ENCODE data around the gene APOA4. TPM values are rescaled to one million over a fixed set of nuclear protein-coding genes. Genes with fewer than 3 reads are reported as not detected.

Gene APOA4
- total RNA-seq, 4 donors from 2014 or later = not detected

DNA sequence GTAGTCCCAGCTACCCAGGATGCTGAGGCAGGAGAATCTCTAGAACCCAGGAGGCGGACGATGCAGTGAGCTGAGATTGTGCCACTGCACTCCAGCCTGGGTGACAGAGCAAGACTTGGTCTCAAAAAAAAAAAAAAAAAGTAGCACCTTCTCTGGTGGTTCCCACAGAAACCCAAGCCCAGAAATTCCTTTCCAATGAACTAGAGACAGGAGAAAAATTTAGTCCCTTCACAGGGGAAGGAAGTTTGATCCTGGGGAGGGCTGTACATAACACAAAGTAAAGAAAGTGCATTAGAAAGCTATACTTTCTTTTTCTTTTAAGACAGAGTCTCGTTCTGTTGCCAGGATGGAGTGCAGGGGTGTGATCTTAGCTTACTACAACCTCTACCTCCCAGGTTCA lies 39.8 kb upstream of the APOA4 start:
- H3K9me3 ChIP-seq = no peaks in the 10 kb centered on the region
- no peaks in the 10 kb centered on the region for H3K27me3 ChIP-seq
- TF ChIP-seq CTCF (IDR thresholded peaks at IDR 0.05) (no peak), POLR2A (IDR thresholded peaks at IDR 0.05) (no peak)
- intact Hi-C loops (cut with DNase I; ENCODE audit: low total_unique reads) = no loop called here
- H3K4me3 ChIP-seq = no peak overlapping the region
- H3K36me3 ChIP-seq = no peaks in the 10 kb centered on the region
- no peak overlapping the region for H3K27ac ChIP-seq
- no peak for DNase-seq
- no peaks in the 10 kb centered on the region for H3K4me1 ChIP-seq

DNA sequence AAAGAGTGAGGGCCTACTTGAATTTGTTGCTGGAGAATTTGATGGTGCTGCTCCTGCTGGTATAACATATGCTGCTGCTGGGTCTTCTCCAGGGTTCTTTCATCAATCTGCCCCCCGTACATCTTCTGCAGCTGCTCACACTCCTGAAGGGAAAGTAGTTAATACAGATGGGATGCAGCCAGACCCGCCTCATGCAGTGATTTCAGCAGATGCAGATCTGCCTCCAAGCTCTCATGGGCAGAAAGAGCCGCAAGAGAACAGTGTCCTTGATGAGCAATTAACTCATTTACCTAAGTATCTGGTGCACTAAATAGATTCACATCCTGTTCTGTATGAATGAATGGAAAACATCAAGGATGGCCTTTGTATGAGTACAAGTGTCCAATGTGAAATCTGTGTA lies 39.1 kb upstream of the APOA4 start:
- intact Hi-C loops (cut with DNase I; ENCODE audit: low total_unique reads) = no loop called here

DNA sequence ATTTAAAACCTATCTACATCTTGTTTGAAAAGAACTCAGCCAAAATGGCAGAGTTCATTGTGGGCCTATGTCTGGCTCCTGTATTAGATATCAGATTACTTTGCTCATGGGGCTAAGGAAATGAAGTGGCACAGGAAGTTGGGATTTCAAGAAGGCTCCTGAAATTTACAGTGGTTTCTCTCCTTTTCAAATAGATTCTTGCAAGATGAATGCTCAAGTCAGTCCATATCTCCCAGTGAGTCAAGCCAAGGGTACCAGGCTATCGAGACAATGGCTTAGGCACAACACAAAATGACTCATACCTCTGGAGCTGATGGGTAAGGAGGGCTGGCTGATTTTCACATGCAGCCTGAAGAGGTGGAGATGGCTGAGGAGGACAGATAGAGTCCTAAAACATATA lies 38.4 kb upstream of the APOA4 start:
- H3K27me3 ChIP-seq = no peaks in the 10 kb centered on the region
- intact Hi-C loops (cut with DNase I; ENCODE audit: low total_unique reads) = no loop called here
- no peak overlapping the region for H3K4me3 ChIP-seq
- H3K27ac ChIP-seq = no peak overlapping the region
- DNase-seq = no peak
- no peaks in the 10 kb centered on the region for H3K4me1 ChIP-seq
- TF ChIP-seq CTCF (IDR thresholded peaks at IDR 0.05) = no peak
- TF ChIP-seq POLR2A (IDR thresholded peaks at IDR 0.05) = no peak
- H3K36me3 ChIP-seq = no peaks in the 10 kb centered on the region
- H3K9me3 ChIP-seq = no peaks in the 10 kb centered on the region

More for the DNA sequence above, 39.1 kb upstream of the APOA4 start:
- no peaks in the 10 kb centered on the region for H3K4me1 ChIP-seq
- no peaks in the 10 kb centered on the region for H3K27me3 ChIP-seq
- no peak overlapping the region for H3K27ac ChIP-seq
- H3K9me3 ChIP-seq = no peaks in the 10 kb centered on the region
- H3K36me3 ChIP-seq = no peaks in the 10 kb centered on the region
- no peak for DNase-seq
- H3K4me3 ChIP-seq = no peak overlapping the region
- no peak for TF ChIP-seq CTCF (IDR thresholded peaks at IDR 0.05)
- no peak for TF ChIP-seq POLR2A (IDR thresholded peaks at IDR 0.05)

DNA sequence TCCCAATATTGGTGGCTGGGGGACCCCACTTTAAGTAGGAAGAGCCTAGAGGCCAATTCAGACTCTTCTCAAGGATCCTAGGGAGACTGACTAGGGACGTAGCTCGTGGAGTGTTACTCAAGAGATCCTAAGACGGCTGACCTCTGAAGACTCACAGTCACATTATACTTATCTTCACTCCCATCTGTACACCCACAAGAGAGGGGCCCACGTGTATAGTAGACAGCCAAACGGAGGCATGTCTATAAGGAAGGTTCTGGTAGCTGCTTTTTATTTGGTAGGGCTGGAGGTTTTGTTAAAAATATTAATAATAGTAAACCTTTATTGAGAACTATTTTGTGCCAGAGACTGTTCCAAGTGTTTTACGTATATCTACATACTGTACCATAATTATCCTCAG lies 37.2 kb upstream of the APOA4 start:
- Histone ChIP-seq H3K36me3 (no peaks in the 10 kb centered on the region), H3K27me3 (no peaks in the 10 kb centered on the region), H3K9me3 (no peaks in the 10 kb centered on the region), H3K27ac (no peak overlapping the region), H3K4me3 (no peak overlapping the region), H3K4me1 (no peaks in the 10 kb centered on the region)
- TF ChIP-seq POLR2A (IDR thresholded peaks at IDR 0.05) = no peak
- TF ChIP-seq CTCF (IDR thresholded peaks at IDR 0.05) = no peak
- no peak for DNase-seq
- intact Hi-C loops (cut with DNase I; ENCODE audit: low total_unique reads) = no loop called here

- no peaks in the 10 kb centered on the region for H3K27me3 ChIP-seq
- no peak for DNase-seq
- TF ChIP-seq POLR2A (IDR thresholded peaks at IDR 0.05) (no peak), CTCF (IDR thresholded peaks at IDR 0.05) (no peak)
- H3K4me3 ChIP-seq = no peak overlapping the region
- intact Hi-C loops (cut with DNase I; ENCODE audit: low total_unique reads) = no loop called here
- no peak overlapping the region for H3K27ac ChIP-seq
- no peaks in the 10 kb centered on the region for H3K36me3 ChIP-seq
- H3K4me1 ChIP-seq = no peaks in the 10 kb centered on the region
- no peaks in the 10 kb centered on the region for H3K9me3 ChIP-seq
Measured at GRCh38 chr11:116859175-116859574, 36.1 kb upstream of the APOA4 start.

Measured in uterus (tissue), 4 donors.